A673 (cell line): ENCODE measurements around the gene ZBP1.

Source experiments
- EZH2 ChIP-seq: fragments of 200-600 bp; sonication (generic); IDR thresholded peaks from 2 replicates; pipeline ENCODE4 v1.6.1; 2017; ENCODE audit warnings: borderline replicate concordance, low read depth, mild to moderate bottlenecking, mixed read lengths, antibody characterized with exemption, low read length; ENCODE audit not compliant: poor library complexity, severe bottlenecking
- TF ChIP-seq, protein P1 (sequence below): fragments of 300-800, 200-600 bp; sonication (generic); conservative IDR thresholded peaks from 2 replicates; pipeline ENCODE4 v1.5.1; 2017; ENCODE audit warnings: low read depth, mild to moderate bottlenecking, antibody characterized with exemption, low read length, moderate library complexity, mixed read lengths

DNA sequence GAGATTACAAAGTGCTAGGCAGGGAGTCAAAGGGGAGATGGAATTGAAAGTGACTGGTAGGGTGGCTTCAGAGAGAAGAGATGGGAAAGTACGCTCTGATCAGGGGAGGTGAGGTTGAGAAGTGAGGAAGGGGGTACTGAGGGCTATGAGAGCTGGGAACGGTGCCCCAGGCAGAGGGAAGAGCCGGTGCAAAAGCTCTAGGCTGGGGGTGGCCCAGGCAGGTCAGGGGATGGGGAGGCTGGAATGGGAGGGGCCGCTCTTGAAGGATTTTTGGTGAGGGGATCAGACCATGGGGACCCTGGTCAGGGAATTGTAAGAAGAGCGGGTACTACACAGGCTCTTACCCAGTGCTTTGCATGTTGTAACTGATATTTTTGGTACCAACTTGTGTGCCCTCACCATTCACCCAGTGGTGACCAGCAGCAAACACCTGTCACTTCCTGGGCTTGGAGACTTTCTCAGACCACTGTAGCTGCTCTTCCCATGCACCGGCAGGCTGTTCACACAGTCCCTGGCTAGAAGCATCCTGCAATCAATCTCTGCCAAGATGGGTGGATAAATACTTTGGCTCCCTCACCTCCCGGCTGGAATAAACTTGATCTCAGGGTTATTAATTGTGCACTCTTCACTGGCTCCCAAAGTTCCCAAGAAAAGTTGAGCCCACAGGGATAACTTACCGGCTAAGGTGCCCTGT lies 35.3 kb downstream of the ZBP1 start:
- TF ChIP-seq, protein P1, sequence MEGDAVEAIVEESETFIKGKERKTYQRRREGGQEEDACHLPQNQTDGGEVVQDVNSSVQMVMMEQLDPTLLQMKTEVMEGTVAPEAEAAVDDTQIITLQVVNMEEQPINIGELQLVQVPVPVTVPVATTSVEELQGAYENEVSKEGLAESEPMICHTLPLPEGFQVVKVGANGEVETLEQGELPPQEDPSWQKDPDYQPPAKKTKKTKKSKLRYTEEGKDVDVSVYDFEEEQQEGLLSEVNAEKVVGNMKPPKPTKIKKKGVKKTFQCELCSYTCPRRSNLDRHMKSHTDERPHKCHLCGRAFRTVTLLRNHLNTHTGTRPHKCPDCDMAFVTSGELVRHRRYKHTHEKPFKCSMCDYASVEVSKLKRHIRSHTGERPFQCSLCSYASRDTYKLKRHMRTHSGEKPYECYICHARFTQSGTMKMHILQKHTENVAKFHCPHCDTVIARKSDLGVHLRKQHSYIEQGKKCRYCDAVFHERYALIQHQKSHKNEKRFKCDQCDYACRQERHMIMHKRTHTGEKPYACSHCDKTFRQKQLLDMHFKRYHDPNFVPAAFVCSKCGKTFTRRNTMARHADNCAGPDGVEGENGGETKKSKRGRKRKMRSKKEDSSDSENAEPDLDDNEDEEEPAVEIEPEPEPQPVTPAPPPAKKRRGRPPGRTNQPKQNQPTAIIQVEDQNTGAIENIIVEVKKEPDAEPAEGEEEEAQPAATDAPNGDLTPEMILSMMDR = no peak
- no peak for TF ChIP-seq EZH2
